WERI-Rb-1 (cell line): ENCODE data around the gene SPRED2.

Experiments used
- DNase-seq: peaks from one replicate; pipeline ENCODE4 v3.0.0-alpha.2; 2020
- H3K27ac ChIP-seq: fragments of 250-450 bp; sonication (Bioruptor Pico); 2 replicates; pipeline ENCODE4 v1.5.1; 2020; ENCODE audit warnings: mild to moderate bottlenecking, moderate library complexity
- H3K27me3 ChIP-seq: fragments of 250-450 bp; sonication (Bioruptor Pico); 2 replicates; pipeline ENCODE4 v1.5.1; 2021; ENCODE audit warnings: mild to moderate bottlenecking, low read depth, moderate library complexity; ENCODE audit not compliant: insufficient read depth, severe bottlenecking
- H3K36me3 ChIP-seq: fragments of 250-450 bp; sonication (Bioruptor Pico); 2 replicates; pipeline ENCODE4 v1.5.1; 2020; ENCODE audit warnings: mild to moderate bottlenecking, moderate library complexity
- H3K4me3 ChIP-seq: 2 replicates; pipeline ENCODE4 v1.5.1; 2011; ENCODE audit warnings: low read depth, mild to moderate bottlenecking, control low read depth, low read length
- H3K9me3 ChIP-seq: fragments of 250-450 bp; sonication (Bioruptor Pico); 2 replicates; pipeline ENCODE4 v1.5.1; 2021; ENCODE audit warnings: mild to moderate bottlenecking, moderate library complexity; ENCODE audit not compliant: severe bottlenecking
- CTCF ChIP-seq: IDR thresholded peaks from 2 replicates; pipeline ENCODE4 v1.5.1; 2011; ENCODE audit warnings: low read depth, mild to moderate bottlenecking, control low read depth, inconsistent platforms, low read length

Gene SPRED2

GRCh38 chr2:65353927-65354326 lies 78.5 kb downstream of the SPRED2 start:
- Histone ChIP-seq H3K27ac (peak overlapping the region; percentile 69; the same call in 1 of the 2 replicates), H3K27me3 (no peaks in the 10 kb centered on the region)
- DNase-seq: peak; percentile 59

GRCh38 chr2:65353046-65353445 lies 79.4 kb downstream of the SPRED2 start:
- no peaks in the 10 kb centered on the region for H3K36me3 ChIP-seq
- H3K4me3 ChIP-seq: no peak overlapping the region
- no peaks in the 10 kb centered on the region for H3K27me3 ChIP-seq
- peak overlapping the region; percentile 69 for H3K27ac ChIP-seq
- no peaks in the 10 kb centered on the region for H3K9me3 ChIP-seq
- TF ChIP-seq CTCF: peak; percentile 84
- DNase-seq: peak; percentile 90

More at GRCh38 chr2:65353927-65354326, 78.5 kb downstream of the SPRED2 start:
- H3K36me3 ChIP-seq: no peaks in the 10 kb centered on the region
- no peak overlapping the region for H3K4me3 ChIP-seq
- H3K9me3 ChIP-seq: no peaks in the 10 kb centered on the region
- TF ChIP-seq CTCF: no peak

- no peak for DNase-seq
- no peak for TF ChIP-seq CTCF
- H3K27me3 ChIP-seq: no peaks in the 10 kb centered on the region
- H3K4me3 ChIP-seq: no peak overlapping the region
- no peaks in the 10 kb centered on the region for H3K9me3 ChIP-seq
- H3K36me3 ChIP-seq: no peaks in the 10 kb centered on the region
- peak overlapping the region; percentile 69 for H3K27ac ChIP-seq
Observed at GRCh38 chr2:65351948-65352595, 80.3 kb downstream of the SPRED2 start.

GRCh38 chr2:65351234-65351947 lies 81.0 kb downstream of the SPRED2 start:
- no peak for TF ChIP-seq CTCF
- peak overlapping the region; percentile 69 for H3K27ac ChIP-seq
- H3K36me3 ChIP-seq: no peaks in the 10 kb centered on the region
- no peak overlapping the region for H3K4me3 ChIP-seq
- H3K9me3 ChIP-seq: no peaks in the 10 kb centered on the region
- no peaks in the 10 kb centered on the region for H3K27me3 ChIP-seq
- DNase-seq: peak; percentile 93

- Histone ChIP-seq H3K27ac (peak overlapping the region; percentile 47), H3K4me3 (no peak overlapping the region), H3K9me3 (no peaks in the 10 kb centered on the region), H3K36me3 (no peaks in the 10 kb centered on the region), H3K27me3 (no peaks in the 10 kb centered on the region)
- TF ChIP-seq CTCF: peak; percentile 30; the same call in 1 of the 2 replicates
- no peak for DNase-seq
Observed at GRCh38 chr2:65350651-65351056, 81.7 kb downstream of the SPRED2 start.
